Hepatocyte (in vitro differentiated cells): ENCODE data around the gene NRSN2. TPM values are rescaled to one million over a fixed set of nuclear protein-coding genes. Genes with fewer than 3 reads are reported as not detected.
A peak's percentile ranks its signal among the peaks of the same experiment; 100 is the strongest.

Experiments
- DNase-seq: peaks from one replicate; pipeline ENCODE4 v3.0.0-alpha.2; 2016; ENCODE audit warnings: low spot score
- H2AFZ ChIP-seq: fragments of 200-600 bp; sonication (generic); 2 replicates; pipeline ENCODE4 v1.6.0; 2016; ENCODE audit warnings: antibody characterized with exemption, mild to moderate bottlenecking
- H3K27ac ChIP-seq: fragments of 200-600 bp; sonication (generic); 2 replicates; pipeline ENCODE4 v1.5.1; 2016; ENCODE audit warnings: mild to moderate bottlenecking
- H3K27me3 ChIP-seq: fragments of 200-600 bp; sonication (generic); 2 replicates; pipeline ENCODE4 v1.6.1; 2016
- H3K36me3 ChIP-seq: fragments of 200-600 bp; sonication (generic); replicated peaks from 2 replicates; pipeline ENCODE4 v1.5.1; 2016; ENCODE audit warnings: low read depth; ENCODE audit not compliant: insufficient read depth
- H3K4me1 ChIP-seq: fragments of 200-600 bp; sonication (generic); 2 replicates; pipeline ENCODE4 v1.5.1; 2016; ENCODE audit warnings: mild to moderate bottlenecking, moderate library complexity; ENCODE audit not compliant: insufficient read depth
- H3K4me2 ChIP-seq: fragments of 200-600 bp; sonication (generic); 2 replicates; pipeline ENCODE4 v1.6.0; 2016
- H3K4me3 ChIP-seq: fragments of 200-600 bp; sonication (generic); 2 replicates; pipeline ENCODE4 v1.5.1; 2016; ENCODE audit warnings: mild to moderate bottlenecking
- H3K79me2 ChIP-seq: fragments of 200-600 bp; sonication (generic); 2 replicates; pipeline ENCODE4 v1.6.0; 2017; ENCODE audit warnings: mild to moderate bottlenecking
- H3K9me2 ChIP-seq: fragments of 200-600 bp; sonication (generic); replicated peaks from 2 replicates; pipeline ENCODE4 v1.6.0; 2017; ENCODE audit warnings: mild to moderate bottlenecking; ENCODE audit not compliant: insufficient read depth
- H3K9me3 ChIP-seq: fragments of 200-600 bp; sonication (generic); 2 replicates; pipeline ENCODE4 v1.5.1; 2016; ENCODE audit warnings: low read depth, mild to moderate bottlenecking
- H4K20me1 ChIP-seq: fragments of 200-600 bp; sonication (generic); 2 replicates; pipeline ENCODE4 v1.6.0; 2016; ENCODE audit warnings: mild to moderate bottlenecking; ENCODE audit not compliant: insufficient read depth, poor library complexity, severe bottlenecking
- CTCF ChIP-seq: fragments of 200-600 bp; sonication (generic); IDR thresholded peaks from 2 replicates; pipeline ENCODE4 v1.5.1; 2016; ENCODE audit warnings: antibody characterized with exemption, mild to moderate bottlenecking; ENCODE audit not compliant: poor library complexity
- EZH2 ChIP-seq: fragments of 200-600 bp; sonication (generic); IDR thresholded peaks from 2 replicates; pipeline ENCODE4 v1.6.1; 2016; ENCODE audit warnings: antibody characterized with exemption, mild to moderate bottlenecking, borderline replicate concordance
- EZH2phosphoT487 ChIP-seq: fragments of 200-600 bp; sonication (generic); IDR thresholded peaks from one replicate; pipeline ENCODE4 v1.6.1; 2018; ENCODE audit warnings: antibody characterized with exemption, mild to moderate bottlenecking, low read depth, moderate library complexity; ENCODE audit not compliant: unreplicated experiment, severe bottlenecking
- WGBS: methylation state at CpG from one replicate; pipeline ENCODE4 v1.1.6; 2016; ENCODE audit warnings: low lambda C conversion rate; ENCODE audit errors: missing lambda C conversion rate; 5-methylcytosine and 5-hydroxymethylcytosine counted together
- polyA plus RNA-seq: library from polyadenylated mRNA; unstranded; fragments of >200 nt; fragmentation: Nextera tagmentation; extraction: Ambion mirVana; gene quantifications from 2 replicates; pipeline ENCODE4 v1.2.1, GENCODE V29; 2016
- total RNA-seq: library from RNA; depleted of rRNA; stranded (reverse); fragments of >200 nt; gene quantifications from 2 replicates; pipeline ENCODE4 v1.2.3, GENCODE V29; 2014

Gene NRSN2
- total and polyA plus RNA-seq, 2 experiments from 2014 or later: 29.8 to 68.1 TPM

DNA sequence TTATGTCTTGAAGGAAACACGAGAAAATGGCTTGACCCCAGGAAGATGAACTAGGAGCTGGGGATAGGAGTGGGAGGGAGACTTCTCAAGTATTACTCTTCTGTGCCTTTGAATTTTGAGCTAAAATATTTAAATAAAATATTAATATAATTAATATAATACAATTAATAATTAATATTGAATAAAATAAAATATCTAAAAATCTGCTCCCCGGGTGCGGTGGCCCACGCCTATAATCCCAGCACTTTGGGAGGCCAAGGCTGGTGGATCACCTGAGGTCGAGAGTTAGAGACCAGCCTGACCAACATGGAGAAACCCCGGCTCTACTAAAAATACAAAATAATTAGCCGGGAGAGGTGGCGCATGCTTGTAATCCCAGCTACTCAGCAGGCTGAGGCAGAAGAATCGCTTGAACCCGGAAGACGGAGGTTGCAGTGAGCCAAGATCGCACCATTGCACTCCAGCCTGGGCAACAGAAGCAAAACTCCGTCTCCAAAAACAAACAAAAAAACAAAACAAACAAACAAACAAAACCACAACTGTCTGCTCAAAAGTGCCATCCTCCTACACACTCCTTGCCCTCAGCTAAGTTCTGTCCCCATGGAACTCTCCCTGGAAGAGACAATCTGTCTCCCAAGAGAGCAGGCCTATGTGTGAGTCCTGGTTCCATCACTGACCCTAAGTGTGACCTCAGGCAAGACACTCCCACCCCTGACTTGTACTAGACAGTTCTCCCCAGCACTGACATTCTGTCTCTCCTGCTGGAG is 20.0 kb downstream of the NRSN2 start:
- H3K9me2 ChIP-seq: no peaks in the 10 kb centered on the region
- no peak overlapping the region for H2AFZ ChIP-seq
- H4K20me1 ChIP-seq: no peaks in the 10 kb centered on the region
- no peaks in the 10 kb centered on the region for H3K27me3 ChIP-seq
- no peaks in the 10 kb centered on the region for H3K9me3 ChIP-seq
- H3K79me2 ChIP-seq: no peaks in the 10 kb centered on the region
- TF ChIP-seq EZH2 (no peak), CTCF (no peak), EZH2phosphoT487 (no peak)
- no peaks in the 10 kb centered on the region for H3K36me3 ChIP-seq
- no peak for DNase-seq
- H3K4me2 ChIP-seq: peak overlapping the region; percentile 45
- peaks cover 35% of the 10 kb centered on the region for H3K4me1 ChIP-seq
- H3K27ac ChIP-seq: peak overlapping the region; percentile 22
- WGBS: 84% methylated on average over 13 of the region's 13 CpGs
- no peak overlapping the region for H3K4me3 ChIP-seq

DNA sequence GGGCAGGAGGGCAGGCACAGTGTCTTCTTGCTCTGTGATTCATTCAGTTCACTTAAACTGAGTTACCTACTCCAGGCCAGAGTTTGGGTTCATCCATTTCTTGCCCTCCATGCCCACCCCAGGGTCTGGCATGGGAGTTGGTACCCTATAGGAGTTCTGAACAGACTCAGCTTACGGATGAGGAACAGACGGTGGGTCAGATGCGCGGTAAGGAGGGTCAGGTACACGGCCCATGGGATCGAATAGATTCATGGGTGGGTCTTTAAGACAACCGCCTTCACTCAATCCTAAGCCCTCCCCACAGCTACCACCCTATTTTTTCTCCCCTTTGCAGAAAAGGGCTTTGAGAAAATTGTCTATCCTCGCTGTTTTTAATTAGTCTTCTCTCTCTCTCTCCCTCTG is 20.6 kb downstream of the NRSN2 start:
- Histone ChIP-seq H3K27ac (no peak overlapping the region), H4K20me1 (no peaks in the 10 kb centered on the region), H3K9me3 (no peaks in the 10 kb centered on the region), H2AFZ (no peak overlapping the region), H3K9me2 (no peaks in the 10 kb centered on the region), H3K79me2 (no peaks in the 10 kb centered on the region), H3K4me3 (no peak overlapping the region), H3K4me2 (no peak overlapping the region), H3K36me3 (no peaks in the 10 kb centered on the region), H3K4me1 (peaks cover 41% of the 10 kb centered on the region), H3K27me3 (no peaks in the 10 kb centered on the region)
- 80% methylated on average over 8 of the region's 8 CpGs for WGBS
- no peak for DNase-seq
- TF ChIP-seq CTCF: no peak
- TF ChIP-seq EZH2: no peak
- TF ChIP-seq EZH2phosphoT487: no peak

DNA sequence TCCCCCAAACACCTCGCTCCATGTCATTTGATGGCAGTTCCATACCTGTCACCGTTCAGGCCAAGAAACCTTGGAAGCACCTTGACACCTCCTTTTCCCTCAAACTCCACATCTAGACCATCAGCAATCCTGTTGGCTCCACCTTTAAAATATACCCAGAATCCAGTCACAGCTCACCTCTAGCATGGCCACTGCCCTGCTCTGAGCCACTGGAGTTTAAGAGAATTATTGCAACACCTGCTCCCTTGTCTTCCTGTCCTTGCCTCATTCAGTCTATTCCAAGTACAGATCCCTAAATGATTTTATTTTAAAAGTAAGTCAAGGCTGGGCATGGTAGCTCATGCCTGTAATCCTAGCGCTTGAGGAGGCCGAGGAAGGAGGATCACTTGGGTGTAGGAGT is 22.0 kb downstream of the NRSN2 start:
- Histone ChIP-seq H3K9me3 (no peaks in the 10 kb centered on the region), H3K4me2 (no peak overlapping the region), H3K9me2 (no peaks in the 10 kb centered on the region), H2AFZ (no peak overlapping the region), H3K36me3 (no peaks in the 10 kb centered on the region), H3K4me1 (peaks cover 49% of the 10 kb centered on the region), H4K20me1 (no peaks in the 10 kb centered on the region), H3K4me3 (no peak overlapping the region), H3K27ac (no peak overlapping the region), H3K27me3 (no peaks in the 10 kb centered on the region), H3K79me2 (no peaks in the 10 kb centered on the region)
- WGBS: 98% methylated on average over 4 of the region's 4 CpGs
- no peak for DNase-seq
- TF ChIP-seq EZH2phosphoT487 (no peak), CTCF (no peak), EZH2 (no peak)
